Kidney epithelial cell (primary cell): ENCODE results near the gene SLC25A24. TPM values are rescaled to one million over a fixed set of nuclear protein-coding genes. Genes with fewer than 3 reads are reported as not detected.
"Not testable (repeated sequence)": the region's sequence is repeated elsewhere in the genome, so short reads cannot be mapped to it uniquely, and the experiment has no call there.

Experiments used
- DNase-seq: peaks from one replicate; pipeline ENCODE4 v3.0.0-alpha.2; 2010; ENCODE audit warnings: low read depth
- H3K27me3 ChIP-seq: 2 replicates; pipeline ENCODE4 v1.6.0; 2011; ENCODE audit warnings: low read length; ENCODE audit not compliant: control insufficient read depth, insufficient read depth
- H3K36me3 ChIP-seq: 2 replicates; pipeline ENCODE4 v1.5.1; 2011; ENCODE audit warnings: low read length; ENCODE audit not compliant: control insufficient read depth, insufficient read depth
- H3K4me3 ChIP-seq: 2 replicates; pipeline ENCODE4 v1.5.1; 2011; ENCODE audit warnings: low read depth, mild to moderate bottlenecking, control low read depth, low read length
- total RNA-seq: library from RNA; depleted of rRNA; stranded (reverse); fragments of >200 nt; gene quantifications from 2 replicates; pipeline ENCODE4 v1.2.3, GENCODE V29; 2015
- TF ChIP-seq, protein P1 (sequence below): IDR thresholded peaks from 2 replicates; pipeline ENCODE4 v1.5.1; 2011; ENCODE audit warnings: mild to moderate bottlenecking, moderate library complexity, low read length, control low read depth, inconsistent platforms; ENCODE audit not compliant: insufficient read depth, poor library complexity, severe bottlenecking

SLC25A24 gene
- total RNA-seq = 66.3 and 66.6 TPM in 2 replicates

DNA sequence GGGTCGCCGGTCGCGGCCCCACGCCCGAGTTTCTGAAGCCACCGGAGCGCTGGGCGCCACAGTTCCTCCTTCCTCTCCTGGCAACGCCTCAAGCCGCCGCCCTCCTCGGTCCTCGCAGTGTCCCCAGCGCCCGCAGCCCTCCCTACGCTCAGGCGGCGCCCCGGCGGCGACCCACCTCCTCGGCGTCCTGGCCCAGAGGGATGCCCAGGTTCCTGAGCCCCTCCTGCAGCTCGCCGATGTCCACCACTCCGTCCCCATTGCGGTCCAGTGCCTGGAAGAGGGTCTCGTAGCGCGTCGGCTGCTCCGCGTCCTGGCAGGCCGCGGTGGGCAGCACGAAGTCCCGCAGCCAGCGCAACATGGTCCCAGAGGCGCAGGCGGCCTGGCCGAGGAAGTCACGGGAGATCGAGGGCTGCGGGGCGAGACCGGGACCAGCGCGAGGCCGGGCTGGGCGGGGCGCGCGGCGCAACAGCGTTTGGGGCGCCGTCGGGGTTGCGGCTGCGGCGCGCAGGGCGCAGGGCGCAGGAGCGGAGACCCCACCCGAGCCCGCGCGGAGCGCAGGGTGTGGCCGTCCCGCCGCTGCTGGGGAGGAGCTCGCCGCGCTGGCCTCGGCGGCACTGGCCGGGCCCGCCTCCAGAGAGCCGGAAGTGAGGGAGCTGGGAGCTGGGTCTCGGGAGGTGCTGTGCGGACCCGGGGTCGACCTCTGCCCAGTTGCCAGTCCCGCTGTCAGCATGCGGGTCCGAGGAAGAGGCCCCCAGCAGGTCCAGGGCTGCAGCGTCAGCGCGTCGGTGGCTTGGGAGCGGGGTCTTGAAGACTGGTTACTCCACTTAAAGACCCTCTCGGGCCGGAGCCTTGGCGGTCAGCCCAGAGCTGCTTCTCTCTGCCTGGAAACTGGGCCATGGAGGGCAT is at the start of gene SLC25A24:
Gene SLC25A24 (minus strand): TSS at position 563 of the 906 bp plus-strand sequence. CDS start 205 bp downstream, at position 358.
- peak; percentile 28 for DNase-seq

GRCh38 chr1:108243976-108244375 is 43.8 kb upstream of the SLC25A24 start, which contains the start of gene NBPF4:
NBPF4 (minus strand) TSS chr1:108244076; CDS start chr1:108243761, 315 bp downstream.
- not testable (repeated sequence) for H3K36me3 ChIP-seq, H3K27me3 ChIP-seq, H3K4me3 ChIP-seq, DNase-seq

More for the DNA sequence above, at the start of gene SLC25A24:
- Histone ChIP-seq H3K27me3 (no peaks in the 10 kb centered on the region), H3K4me3 (peak within 1 kb of the TSS; percentile 98), H3K36me3 (no peaks in the 10 kb centered on the region)
- TF ChIP-seq, protein P1, sequence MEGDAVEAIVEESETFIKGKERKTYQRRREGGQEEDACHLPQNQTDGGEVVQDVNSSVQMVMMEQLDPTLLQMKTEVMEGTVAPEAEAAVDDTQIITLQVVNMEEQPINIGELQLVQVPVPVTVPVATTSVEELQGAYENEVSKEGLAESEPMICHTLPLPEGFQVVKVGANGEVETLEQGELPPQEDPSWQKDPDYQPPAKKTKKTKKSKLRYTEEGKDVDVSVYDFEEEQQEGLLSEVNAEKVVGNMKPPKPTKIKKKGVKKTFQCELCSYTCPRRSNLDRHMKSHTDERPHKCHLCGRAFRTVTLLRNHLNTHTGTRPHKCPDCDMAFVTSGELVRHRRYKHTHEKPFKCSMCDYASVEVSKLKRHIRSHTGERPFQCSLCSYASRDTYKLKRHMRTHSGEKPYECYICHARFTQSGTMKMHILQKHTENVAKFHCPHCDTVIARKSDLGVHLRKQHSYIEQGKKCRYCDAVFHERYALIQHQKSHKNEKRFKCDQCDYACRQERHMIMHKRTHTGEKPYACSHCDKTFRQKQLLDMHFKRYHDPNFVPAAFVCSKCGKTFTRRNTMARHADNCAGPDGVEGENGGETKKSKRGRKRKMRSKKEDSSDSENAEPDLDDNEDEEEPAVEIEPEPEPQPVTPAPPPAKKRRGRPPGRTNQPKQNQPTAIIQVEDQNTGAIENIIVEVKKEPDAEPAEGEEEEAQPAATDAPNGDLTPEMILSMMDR = no peak

- not testable (repeated sequence) for DNase-seq, H3K4me3 ChIP-seq, H3K27me3 ChIP-seq, H3K36me3 ChIP-seq
Observed at GRCh38 chr1:108239426-108239825, 39.3 kb upstream of the SLC25A24 start.

DNA sequence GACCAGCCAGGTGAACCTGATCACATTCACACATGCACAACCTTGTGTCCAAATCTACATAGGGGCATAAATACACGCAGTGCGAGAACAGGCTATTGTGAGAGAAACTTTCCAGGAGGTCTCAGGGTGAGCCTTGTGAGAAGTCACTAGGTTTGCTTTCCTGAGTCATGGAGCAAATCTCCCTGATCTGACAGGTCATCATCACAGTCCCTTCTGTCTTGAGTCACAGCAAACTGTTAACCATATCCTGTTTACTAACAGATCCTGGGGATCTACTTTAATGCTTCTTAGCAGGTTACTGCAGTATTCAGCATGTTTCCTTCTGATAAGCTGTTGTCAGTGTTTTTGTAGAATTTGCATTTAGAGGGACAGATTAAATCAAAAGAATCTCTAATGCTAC is 35.2 kb upstream of the SLC25A24 start:
- not testable (repeated sequence) for H3K36me3 ChIP-seq, H3K4me3 ChIP-seq, H3K27me3 ChIP-seq, DNase-seq

DNA sequence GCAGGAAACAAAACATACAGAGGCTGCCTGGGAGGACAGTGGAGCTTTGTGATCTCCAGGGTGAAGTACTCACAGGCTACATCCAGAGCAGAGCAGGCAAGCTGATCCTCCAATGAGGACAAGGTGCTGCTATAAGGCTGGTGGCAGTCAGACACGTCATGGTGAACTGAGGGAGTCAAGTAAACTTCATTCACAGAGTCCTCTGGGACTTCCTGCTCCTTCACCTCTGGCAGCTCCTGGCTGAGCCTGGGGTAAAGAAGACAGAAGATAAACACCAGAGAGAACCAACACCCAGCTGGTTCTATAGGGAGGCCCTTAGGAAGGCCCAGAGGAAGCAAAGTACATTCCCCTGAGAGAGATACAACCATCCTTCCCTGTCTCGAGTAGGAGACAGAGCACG is 32.0 kb upstream of the SLC25A24 start:
- H3K36me3 ChIP-seq, DNase-seq, H3K27me3 ChIP-seq, H3K4me3 ChIP-seq: not testable (repeated sequence)

DNA sequence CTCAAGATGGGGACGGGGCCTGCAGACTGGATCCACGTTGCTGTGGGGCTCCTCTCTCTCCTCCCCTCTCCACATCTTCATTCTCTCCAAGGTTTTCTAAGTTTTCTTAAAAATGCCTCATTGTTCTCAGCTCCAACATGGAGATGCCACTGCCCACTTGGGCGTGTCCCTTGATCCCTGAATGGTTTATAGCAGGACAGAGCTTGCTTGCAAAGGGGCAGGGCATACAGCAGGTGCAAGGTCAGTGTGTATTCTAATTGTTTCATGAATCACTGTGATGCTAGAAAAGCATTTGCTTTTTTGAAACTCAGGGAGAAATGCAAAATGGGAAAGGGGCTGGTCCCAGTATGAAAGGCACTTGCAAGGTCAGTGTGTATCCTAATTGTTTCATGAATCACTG is 29.8 kb upstream of the SLC25A24 start:
- DNase-seq, H3K27me3 ChIP-seq, H3K4me3 ChIP-seq, H3K36me3 ChIP-seq: not testable (repeated sequence)

DNA sequence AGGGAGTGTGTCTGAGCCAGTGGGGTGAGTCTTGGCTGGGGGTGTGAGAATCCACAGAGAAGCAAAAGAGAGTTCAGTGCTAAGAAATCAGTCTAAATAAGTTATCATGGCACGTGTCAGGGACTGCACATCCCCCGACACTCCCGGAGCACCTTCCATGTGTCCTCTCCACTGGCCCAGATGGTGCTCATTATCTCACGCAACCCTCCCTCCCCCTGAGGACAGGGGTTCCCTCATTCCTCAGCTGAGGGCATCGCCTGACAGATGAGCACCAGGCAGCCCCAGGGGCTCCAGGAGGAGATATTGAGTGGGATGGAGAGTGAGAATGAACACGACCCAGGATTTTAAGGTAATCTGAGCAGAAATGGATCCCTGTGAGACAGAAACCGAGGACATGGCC is 27.6 kb upstream of the SLC25A24 start:
- DNase-seq, H3K27me3 ChIP-seq, H3K4me3 ChIP-seq, H3K36me3 ChIP-seq: not testable (repeated sequence)

DNA sequence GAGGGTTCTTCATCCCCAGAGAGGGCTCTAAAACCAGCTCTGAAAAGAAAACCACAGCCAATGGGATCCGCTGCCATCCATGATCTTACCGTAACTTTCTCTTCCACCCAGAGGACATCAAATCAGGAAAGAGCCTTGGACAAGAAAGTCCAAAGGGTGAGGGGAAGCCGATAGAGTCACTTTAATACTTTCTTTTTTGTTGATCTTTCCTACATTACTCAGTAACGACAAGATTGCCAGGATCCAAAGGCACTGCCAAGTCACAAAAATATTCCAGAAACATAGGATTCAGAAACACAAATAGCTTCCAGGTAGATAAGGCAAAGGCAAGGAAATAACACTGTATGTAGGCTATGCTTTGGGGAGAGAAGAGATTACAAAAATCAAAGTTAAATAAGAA is 26.7 kb upstream of the SLC25A24 start:
- DNase-seq, H3K27me3 ChIP-seq, H3K4me3 ChIP-seq, H3K36me3 ChIP-seq: not testable (repeated sequence)

GRCh38 chr1:108223226-108223625 is 23.1 kb upstream of the SLC25A24 start:
- not testable (repeated sequence) for DNase-seq, H3K27me3 ChIP-seq, H3K4me3 ChIP-seq, H3K36me3 ChIP-seq

DNA sequence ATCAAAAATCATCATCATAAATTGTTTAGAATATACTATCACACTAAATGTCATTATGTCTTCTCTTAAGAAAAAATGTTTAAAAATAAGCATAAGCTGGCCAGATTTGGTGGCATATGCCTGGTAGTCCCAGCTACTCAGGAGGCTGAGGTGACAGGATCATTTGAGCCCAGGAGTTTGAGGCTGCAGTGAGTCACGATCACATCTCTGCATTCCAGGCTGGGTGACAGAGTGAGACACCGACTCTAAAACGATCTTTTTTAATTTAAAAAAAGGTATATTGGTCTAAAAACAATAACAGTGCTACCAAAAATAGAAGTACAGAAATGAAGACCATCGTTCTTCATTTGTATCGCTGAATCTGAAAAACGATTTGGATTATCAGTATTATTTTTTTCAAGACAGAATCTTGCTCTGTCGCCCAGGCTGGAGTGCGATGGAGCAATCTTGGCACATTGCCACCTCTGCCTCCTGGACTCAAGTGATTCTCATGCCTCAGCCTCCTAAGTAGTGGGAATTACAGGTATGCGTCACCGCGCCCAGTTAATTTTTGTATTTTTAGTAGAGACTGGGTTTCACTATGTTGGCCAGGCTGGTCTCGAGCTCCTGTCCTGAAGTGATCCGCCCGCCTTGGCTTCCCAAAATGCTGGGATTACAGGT is 17.5 kb upstream of the SLC25A24 start:
- not testable (repeated sequence) for H3K27me3 ChIP-seq, H3K36me3 ChIP-seq, DNase-seq, H3K4me3 ChIP-seq

DNA sequence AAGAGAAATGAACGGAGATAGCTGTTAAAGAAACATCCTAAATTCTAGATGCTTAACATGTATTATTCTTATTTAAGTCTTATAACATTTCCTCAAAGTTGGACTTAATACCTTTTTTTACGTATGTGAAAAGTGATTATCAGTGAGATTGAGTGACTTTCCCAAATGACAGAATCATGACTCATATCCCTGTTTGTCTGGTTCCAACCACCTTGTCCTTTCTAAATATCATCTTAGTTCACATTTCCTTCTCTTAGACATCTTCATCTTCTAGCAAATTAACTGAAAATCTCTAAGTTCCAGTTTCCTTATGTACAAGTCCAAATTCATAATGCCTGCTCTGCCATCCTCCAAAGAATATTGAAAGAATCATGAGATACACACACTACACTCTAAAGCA is 16.9 kb upstream of the SLC25A24 start:
- not testable (repeated sequence) for H3K36me3 ChIP-seq, H3K4me3 ChIP-seq, H3K27me3 ChIP-seq, DNase-seq

DNA sequence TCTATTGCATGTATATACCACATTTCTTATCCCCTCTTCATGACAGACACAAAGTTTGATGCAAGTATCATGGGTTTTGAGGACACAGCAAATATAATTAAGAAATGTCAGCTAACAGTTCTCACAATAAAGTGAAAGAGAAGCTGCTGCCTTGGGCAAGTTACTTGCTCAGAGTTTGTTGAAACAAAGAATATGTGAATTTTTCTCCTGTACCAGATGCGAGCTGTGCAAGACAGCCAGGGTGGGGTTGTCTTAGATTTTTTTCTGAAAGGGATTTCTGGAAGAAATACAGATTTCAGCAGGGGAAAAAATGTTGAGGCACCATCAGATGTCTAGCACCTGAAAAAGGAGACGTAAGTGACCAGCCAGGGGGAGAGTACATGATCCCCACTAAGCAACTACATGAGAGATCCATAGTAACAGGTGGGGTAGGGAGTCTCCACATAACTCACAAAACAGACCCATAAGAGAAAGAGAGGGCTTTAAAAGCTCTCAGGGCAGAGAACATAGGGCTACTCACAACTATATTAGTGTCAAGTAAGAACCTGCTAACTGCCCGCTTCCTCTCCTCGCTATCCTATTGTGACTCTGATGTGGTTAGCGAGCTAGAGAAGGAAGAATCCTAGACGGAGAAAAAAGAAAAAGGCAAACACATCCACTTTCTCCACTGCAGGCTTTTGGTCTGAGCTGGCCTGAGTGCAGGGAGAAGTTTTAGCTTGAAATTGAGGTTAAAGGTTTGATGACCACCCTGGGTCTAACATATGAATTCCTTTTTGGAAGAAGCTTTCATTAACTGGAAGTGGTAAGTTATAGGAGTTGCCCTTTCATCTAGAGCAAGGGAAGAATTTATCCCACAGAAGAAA is 16.1 kb upstream of the SLC25A24 start:
- not testable (repeated sequence) for H3K4me3 ChIP-seq, H3K27me3 ChIP-seq, DNase-seq, H3K36me3 ChIP-seq
